HAP-1 (cell line): ENCODE data around the gene CASKIN1.

Experiments
- DNase-seq, 2 experiments: peaks; one replicate each; pipeline ENCODE4 v3.0.0-alpha.2; 2016 to 2020; ENCODE audit warnings: low spot score in 2 of 2
- H3K27me3 ChIP-seq: fragments of 250-450 bp; sonication (Bioruptor Pico); 2 replicates; pipeline ENCODE4 v1.5.1; 2020; ENCODE audit warnings: low read depth, mild to moderate bottlenecking, moderate library complexity
- H3K36me3 ChIP-seq: fragments of 250-450 bp; sonication (Bioruptor Pico); replicated peaks from 2 replicates; pipeline ENCODE4 v1.5.1; 2020; ENCODE audit warnings: mild to moderate bottlenecking
- H3K4me1 ChIP-seq: fragments of 250-450 bp; sonication (Bioruptor Pico); 2 replicates; pipeline ENCODE4 v1.5.1; 2020; ENCODE audit warnings: mild to moderate bottlenecking
- H3K4me3 ChIP-seq: fragments of 250-450 bp; sonication (Bioruptor Pico); 2 replicates; pipeline ENCODE4 v1.5.1; 2020; ENCODE audit warnings: mild to moderate bottlenecking, moderate library complexity
- H3K9me3 ChIP-seq: fragments of 250-450 bp; sonication (Bioruptor Pico); 2 replicates; pipeline ENCODE4 v1.5.1; 2020; ENCODE audit warnings: mild to moderate bottlenecking, moderate library complexity
- in situ Hi-C: fragments of 300-500 bp; cut with MboI; formaldehyde crosslinking; loops from 3 replicates; pipeline ENCODE4 v1.14.3; 2020; ENCODE audit warnings: low sequenced_read_pairs, inconsistent platforms, mixed read lengths

The CASKIN1 gene

DNA sequence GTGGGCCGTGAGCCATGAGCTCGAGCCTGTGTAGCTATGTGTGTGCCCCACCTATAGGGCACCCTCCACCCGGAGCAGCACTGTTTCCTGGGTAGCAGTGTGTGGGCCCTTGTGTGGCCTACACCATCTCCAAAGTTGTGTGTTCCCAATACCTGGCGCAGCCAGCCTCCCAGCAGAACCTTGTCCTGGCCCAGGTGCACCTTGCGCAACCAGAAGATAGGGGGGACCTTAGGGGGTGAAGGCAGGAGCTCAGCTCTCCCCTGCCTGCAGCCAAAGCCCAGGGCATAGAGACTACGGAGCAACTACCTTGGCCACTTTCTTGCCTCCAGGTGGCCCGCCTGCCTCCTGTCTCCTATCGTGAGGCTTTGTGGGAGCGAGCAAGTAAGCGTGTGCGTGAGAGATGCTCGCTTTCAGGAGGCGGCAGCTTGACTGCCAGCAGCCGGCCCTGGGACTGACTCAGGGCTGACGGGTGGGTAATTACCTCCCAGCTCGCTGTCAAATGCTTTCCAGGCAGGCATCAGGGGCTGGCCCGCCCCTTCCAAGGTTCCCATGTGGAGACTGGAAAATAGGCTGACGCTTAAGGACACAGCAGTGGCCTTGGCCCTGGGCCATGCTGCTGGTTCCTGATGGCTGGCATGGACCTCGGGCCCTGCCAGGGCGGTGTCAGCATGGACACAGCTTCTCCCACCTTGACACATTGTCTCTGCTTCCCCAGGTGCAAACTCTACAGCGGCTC lies 21.8 kb downstream of the CASKIN1 start:
- H3K4me1 ChIP-seq: no peaks in the 10 kb centered on the region
- H3K9me3 ChIP-seq: no peaks in the 10 kb centered on the region
- H3K4me3 ChIP-seq: no peak overlapping the region
- in situ Hi-C loops: no loop called here
- H3K36me3 ChIP-seq: peaks cover 43% of the 10 kb centered on the region
- DNase-seq: no peak
- H3K27me3 ChIP-seq: no peaks in the 10 kb centered on the region

DNA sequence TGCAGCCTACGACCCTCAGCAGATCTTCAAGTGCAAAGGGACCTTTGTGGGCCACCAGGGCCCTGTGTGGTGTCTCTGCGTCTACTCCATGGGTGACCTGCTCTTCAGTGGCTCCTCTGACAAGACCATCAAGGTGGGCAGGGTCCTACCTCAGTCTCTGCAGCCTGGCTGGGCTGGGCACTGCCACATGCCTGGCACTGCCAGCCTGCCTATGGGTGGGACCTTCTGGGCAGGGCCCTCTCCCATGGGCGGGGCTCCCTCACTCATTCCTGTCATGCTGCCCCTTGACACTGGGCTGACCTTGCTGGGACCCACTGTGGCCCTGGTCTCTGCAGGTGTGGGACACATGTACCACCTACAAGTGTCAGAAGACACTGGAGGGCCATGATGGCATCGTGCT lies 22.5 kb downstream of the CASKIN1 start:
- no peak overlapping the region for H3K4me3 ChIP-seq
- no peaks in the 10 kb centered on the region for H3K4me1 ChIP-seq
- no peaks in the 10 kb centered on the region for H3K9me3 ChIP-seq
- no peak for DNase-seq
- in situ Hi-C loops: no loop called here
- peaks cover 43% of the 10 kb centered on the region for H3K36me3 ChIP-seq
- H3K27me3 ChIP-seq: no peaks in the 10 kb centered on the region

DNA sequence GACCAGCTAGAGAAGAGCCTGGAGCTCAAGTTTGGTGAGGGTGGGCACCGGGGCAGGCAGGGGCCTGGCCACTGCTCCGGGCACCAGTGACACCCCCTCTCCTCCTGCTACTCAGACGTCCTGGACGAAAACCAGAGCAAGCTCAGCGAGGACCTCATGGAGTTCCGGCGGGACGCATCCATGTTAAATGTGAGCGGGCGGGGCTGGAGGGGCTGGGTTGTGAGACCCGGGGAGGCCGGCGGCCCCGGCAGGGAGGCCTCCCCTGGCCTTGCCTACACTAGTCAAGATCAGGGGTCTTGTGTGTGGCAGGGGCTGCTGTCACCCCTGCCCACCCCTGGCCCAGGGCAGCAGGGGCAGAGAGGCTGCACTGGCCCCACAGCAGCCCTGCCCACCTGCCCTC lies 23.0 kb downstream of the CASKIN1 start:
- H3K4me1 ChIP-seq: no peaks in the 10 kb centered on the region
- no peak overlapping the region for H3K4me3 ChIP-seq
- H3K36me3 ChIP-seq: peaks cover 43% of the 10 kb centered on the region
- no peaks in the 10 kb centered on the region for H3K27me3 ChIP-seq
- in situ Hi-C loops: no loop called here
- no peak for DNase-seq
- no peaks in the 10 kb centered on the region for H3K9me3 ChIP-seq

GRCh38 chr16:2172688-2173335 lies 23.6 kb downstream of the CASKIN1 start:
- Histone ChIP-seq H3K4me3 (no peak overlapping the region), H3K9me3 (no peaks in the 10 kb centered on the region), H3K36me3 (peaks cover 44% of the 10 kb centered on the region), H3K27me3 (no peaks in the 10 kb centered on the region), H3K4me1 (no peaks in the 10 kb centered on the region)
- in situ Hi-C loops: no loop called here
- no peak for DNase-seq

DNA sequence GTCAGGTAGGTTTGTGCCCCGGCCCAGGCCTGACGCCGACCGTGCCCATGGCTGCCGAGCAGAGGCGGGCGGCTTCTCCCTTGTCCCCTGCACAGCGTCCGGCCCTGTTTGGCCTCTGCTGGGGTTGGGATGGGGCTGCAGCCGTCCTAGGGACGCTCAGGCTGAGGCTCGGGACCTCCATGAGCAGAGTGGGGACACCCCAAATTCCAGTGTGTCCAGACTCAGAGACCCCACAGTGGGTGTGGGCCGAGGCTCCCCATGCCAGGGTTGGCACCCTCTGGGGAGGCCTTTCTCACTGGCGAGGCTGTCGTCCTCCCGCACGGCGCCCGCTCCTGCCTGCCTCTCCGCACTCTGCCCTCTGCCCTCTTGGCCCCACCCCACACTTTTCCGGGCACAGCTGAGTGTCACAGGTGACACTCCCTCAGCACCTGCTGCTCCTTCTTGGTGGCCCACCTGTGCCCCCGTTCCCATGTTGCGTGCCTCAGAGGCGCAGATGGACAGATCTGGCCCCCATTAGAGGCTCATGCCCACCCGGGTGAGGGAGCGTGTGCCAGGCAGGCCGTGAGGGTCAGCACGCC lies 24.7 kb downstream of the CASKIN1 start:
- Histone ChIP-seq H3K4me3 (no peak overlapping the region), H3K4me1 (no peaks in the 10 kb centered on the region), H3K27me3 (no peaks in the 10 kb centered on the region), H3K36me3 (peaks cover 46% of the 10 kb centered on the region), H3K9me3 (no peaks in the 10 kb centered on the region)
- DNase-seq: no peak
- in situ Hi-C loops: no loop called here

GRCh38 chr16:2170587-2171435 lies 25.6 kb downstream of the CASKIN1 start:
- Histone ChIP-seq H3K4me3 (no peak overlapping the region), H3K27me3 (no peaks in the 10 kb centered on the region), H3K9me3 (no peaks in the 10 kb centered on the region), H3K36me3 (peaks cover 49% of the 10 kb centered on the region), H3K4me1 (no peaks in the 10 kb centered on the region)
- in situ Hi-C loops: no loop called here
- DNase-seq: no peak

DNA sequence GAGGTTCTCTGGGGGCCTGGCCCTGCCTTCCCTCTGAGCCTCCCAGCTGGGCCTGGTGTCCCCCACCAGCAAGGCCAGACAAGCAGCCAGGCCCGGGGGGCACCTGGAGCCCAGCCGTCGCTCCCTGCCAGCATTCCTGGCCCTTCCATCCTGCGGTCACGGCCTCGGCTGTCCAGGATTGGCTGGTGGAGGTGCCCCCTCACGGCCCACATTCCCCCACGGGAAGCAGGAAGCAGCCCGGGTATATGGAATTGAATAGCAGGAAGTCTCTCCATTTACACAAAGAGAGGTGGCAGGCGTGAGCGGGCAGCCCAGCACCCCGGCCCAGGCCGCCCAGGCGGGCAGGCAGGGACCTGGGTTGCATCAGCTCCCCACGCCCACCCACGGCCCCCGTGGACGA lies 26.3 kb downstream of the CASKIN1 start:
- DNase-seq: no peak
- in situ Hi-C loops: no loop called here
- peaks cover 43% of the 10 kb centered on the region for H3K36me3 ChIP-seq
- no peaks in the 10 kb centered on the region for H3K27me3 ChIP-seq
- H3K4me1 ChIP-seq: no peaks in the 10 kb centered on the region
- H3K9me3 ChIP-seq: no peaks in the 10 kb centered on the region
- no peak overlapping the region for H3K4me3 ChIP-seq

DNA sequence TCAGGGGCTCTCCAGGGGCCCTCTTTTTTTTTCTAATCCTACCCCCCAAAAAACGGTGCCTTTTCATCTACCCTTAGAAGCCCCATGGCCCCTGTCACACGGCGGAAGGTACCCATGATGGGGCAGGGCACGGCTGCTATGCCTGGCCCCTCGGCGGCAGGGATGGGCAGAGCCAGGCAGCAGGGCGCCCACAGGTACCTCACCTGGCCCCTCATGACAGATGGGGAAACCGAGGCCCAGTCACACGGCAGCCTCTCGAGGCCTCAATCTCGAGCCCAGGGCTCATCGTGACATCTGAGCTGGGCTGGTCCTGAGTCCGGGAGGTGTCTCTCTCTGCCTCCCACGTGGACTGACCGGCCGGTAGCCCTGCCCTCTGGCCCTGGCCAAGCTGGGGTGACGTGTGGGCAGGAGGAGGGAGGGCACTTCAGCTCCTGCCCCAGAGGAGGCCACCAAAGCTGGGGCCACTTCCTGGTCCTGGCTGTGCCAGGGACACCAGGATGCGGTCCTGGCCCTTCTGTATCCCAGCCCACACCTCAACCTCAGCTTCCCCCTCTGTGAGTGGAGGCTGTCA lies 29.3 kb downstream of the CASKIN1 start:
- Histone ChIP-seq H3K4me3 (no peak overlapping the region), H3K36me3 (peaks cover 31% of the 10 kb centered on the region), H3K4me1 (no peaks in the 10 kb centered on the region), H3K27me3 (no peaks in the 10 kb centered on the region), H3K9me3 (no peaks in the 10 kb centered on the region)
- DNase-seq: no peak
- in situ Hi-C loops: no loop called here

DNA sequence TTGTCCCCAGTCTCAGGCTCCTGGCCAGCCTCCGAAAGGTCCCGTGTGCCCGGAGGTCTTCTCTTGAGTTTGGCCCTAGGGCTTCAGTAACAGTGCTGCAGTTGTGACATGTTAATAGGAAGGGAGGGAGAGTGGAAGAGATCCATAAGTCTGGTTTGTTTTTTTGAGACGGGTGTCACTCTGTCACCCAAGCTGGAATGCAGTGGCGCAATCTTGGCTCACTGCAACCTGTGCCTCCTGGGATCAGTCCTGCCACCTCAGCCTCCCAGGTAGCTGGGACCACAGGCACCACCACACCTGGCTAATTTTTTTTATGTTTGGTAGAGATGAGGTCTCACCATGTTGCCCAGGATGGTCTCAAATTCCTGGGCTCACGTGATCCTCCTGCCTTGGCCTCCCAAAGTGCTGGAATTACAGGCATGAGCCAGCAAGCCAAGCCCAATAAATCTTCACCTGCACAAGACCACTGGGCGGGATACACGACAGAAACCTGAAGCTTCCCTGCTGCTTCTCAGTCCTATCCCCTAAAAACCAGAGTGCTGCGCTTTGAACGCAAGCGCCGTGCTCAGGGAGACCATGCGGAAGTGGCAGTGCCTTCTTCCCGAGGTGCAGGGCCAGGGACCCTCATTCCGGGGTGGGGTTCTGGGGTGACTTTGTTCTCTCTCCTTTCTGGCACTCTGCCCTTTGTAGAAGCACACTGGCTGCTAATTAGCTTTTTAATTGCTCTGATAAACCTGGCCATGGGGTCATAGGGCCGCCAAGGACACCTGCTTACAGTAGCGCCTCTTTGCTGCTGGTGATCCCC lies 29.9 kb downstream of the CASKIN1 start:
- no peak for DNase-seq
- Histone ChIP-seq H3K4me3 (no peak overlapping the region), H3K4me1 (no peaks in the 10 kb centered on the region), H3K27me3 (no peaks in the 10 kb centered on the region), H3K9me3 (no peaks in the 10 kb centered on the region), H3K36me3 (peaks cover 26% of the 10 kb centered on the region)
- in situ Hi-C loops: no loop called here

- no peaks in the 10 kb centered on the region for H3K4me1 ChIP-seq
- no peak for DNase-seq
- in situ Hi-C loops: no loop called here
- no peak overlapping the region for H3K4me3 ChIP-seq
- H3K27me3 ChIP-seq: no peaks in the 10 kb centered on the region
- H3K9me3 ChIP-seq: no peaks in the 10 kb centered on the region
- H3K36me3 ChIP-seq: peaks cover 26% of the 10 kb centered on the region
Measured at GRCh38 chr16:2165861-2166260, 30.5 kb downstream of the CASKIN1 start.

DNA sequence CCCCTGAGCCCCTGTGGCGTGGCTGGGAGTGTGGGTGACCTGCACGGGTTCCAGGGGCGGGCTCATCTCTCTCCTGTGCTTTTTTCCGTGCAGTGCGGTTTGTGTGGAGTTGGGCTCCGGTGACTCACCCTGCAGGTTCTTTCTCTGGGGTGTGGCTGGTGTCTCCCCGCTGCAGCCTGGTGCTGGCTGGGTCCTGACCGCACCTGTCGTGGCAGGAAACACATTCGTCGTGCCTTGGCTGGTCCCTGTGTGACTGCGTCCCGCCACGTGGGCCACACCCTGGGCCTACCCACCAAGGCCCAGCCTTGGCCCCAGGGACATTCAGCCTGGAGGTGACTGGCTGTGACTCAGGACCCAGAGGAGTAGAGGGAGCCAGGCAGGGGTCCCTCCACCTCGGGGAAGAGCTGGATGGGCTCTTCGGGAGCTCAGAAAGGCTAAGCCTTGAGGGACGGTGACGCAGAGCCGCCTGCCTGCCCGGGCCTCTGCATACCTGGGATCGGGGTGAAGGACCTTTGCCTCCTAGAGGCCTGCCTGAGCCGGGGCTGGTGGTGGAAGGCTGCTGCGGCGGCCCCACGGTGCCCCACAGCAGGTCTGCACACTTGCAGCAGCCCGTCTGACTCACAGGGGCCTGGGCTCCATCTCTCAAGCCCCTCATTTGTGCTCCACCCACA lies 33.1 kb downstream of the CASKIN1 start:
- in situ Hi-C loops: no loop called here
- no peaks in the 10 kb centered on the region for H3K27me3 ChIP-seq
- no peaks in the 10 kb centered on the region for H3K9me3 ChIP-seq
- DNase-seq: no peak
- no peaks in the 10 kb centered on the region for H3K4me1 ChIP-seq
- no peak overlapping the region for H3K4me3 ChIP-seq
- H3K36me3 ChIP-seq: peaks cover 26% of the 10 kb centered on the region

DNA sequence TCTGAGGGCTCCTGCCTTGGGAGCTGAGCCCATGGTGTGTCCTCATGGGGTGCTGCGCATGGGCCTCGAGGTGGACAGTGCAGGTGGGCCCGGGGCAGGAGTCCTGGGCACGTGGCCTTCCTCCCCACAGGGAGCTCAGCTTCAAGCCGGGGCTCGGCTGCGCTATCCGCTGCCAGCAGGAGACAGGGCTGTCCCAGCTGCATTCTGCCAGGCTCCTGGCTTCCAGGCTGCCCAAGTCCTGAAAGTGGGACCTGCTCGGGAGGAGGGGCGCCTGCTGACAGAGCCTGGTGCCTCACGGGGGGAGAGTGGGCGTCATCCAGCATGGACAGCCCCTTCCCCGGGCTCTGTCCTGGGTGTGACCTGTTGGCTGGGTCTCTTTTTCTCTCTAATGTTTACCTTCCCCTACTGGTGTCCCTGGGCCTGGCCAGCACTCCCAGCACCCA lies 33.7 kb downstream of the CASKIN1 start:
- Histone ChIP-seq H3K4me1 (no peaks in the 10 kb centered on the region), H3K4me3 (no peak overlapping the region)

More for the DNA sequence above, 33.7 kb downstream of the CASKIN1 start:
- H3K9me3 ChIP-seq: no peaks in the 10 kb centered on the region
- DNase-seq: no peak
- H3K27me3 ChIP-seq: no peaks in the 10 kb centered on the region
- in situ Hi-C loops: no loop called here
- H3K36me3 ChIP-seq: peaks cover 22% of the 10 kb centered on the region
